Measurements from ENCODE around the gene TNS4. TPM values are rescaled to one million over a fixed set of nuclear protein-coding genes. Genes with fewer than 3 reads are reported as not detected.

Gene TNS4
- total and polyA plus RNA-seq, 7 donors: 0.04 to 0.06 TPM; not detected in 5

DNA sequence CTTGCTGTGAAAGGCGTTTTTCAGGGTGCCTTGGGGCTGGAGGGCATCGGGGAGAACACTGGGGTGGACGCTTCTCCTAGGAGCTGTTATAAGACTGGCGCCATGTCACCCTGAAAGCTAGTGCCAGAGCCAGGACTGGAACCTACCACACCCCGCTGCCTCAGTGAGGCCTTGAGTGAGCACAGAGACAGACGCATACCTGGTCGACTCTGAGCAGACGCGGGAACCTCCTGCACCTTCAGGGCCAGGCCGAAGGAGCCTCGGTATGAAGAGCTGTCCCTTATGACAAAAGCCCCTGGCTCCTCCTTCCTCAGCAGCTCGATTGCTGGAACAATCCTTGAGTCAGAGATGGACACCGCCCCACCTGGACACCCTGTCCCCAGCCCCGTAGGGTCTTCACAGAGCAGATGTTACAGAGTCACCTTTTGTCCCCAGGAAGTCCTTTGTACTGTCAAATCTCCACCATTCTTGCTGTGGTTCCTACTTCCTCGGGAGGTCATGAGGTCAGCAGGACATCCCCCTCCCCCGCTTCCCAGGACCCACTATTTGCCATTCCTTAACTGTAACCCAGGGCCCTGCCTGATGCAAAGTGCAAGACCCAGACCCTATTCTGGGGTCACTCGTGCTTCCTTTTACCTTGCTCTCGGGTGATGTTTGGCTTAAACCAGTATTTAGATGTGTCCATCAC is 17.0 kb downstream of the TNS4 start:
- no peaks in the 10 kb centered on the region for H3K36me3 ChIP-seq (ENCODE audit: insufficient read depth in 1 of 2, low read depth in 1 of 2)
- WGBS, 3 donors: 85 to 88% (median 85%) methylated on average over 18 of the region's 18 CpGs

DNA sequence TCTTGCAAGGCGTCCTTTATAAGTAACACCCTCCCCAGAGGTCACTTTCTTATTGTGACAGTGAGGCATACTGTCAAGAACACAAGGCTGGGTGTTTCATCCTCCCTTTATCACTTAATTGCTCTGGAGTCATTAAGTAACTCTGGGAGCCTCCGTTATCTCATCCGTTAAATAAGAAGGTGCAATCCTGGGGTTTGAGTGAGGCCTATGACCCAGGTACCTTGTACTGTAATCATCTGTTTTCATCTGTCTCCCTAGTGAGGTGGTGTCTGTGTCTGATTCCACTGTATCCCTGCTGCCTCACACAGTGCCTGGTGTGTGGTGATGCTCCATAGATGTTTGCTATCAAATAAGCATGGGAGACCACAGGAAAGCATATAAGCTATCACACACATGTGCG is 17.7 kb downstream of the TNS4 start:
- no peak for ATAC-seq
- 92 to 94% (median 92%) methylated on average over 4 of the region's 4 CpGs for WGBS, 3 donors
- H3K9me3 ChIP-seq: no peaks in the 10 kb centered on the region
- H3K4me1 ChIP-seq: no peaks in the 10 kb centered on the region
- no peaks in the 10 kb centered on the region for H3K36me3 ChIP-seq (ENCODE audit: insufficient read depth in 1 of 2, low read depth in 1 of 2)
- no peak overlapping the region for H3K27ac ChIP-seq
- H3K4me3 ChIP-seq: no peak overlapping the region
- no peaks in the 10 kb centered on the region for H3K27me3 ChIP-seq (ENCODE audit: insufficient read depth in 3 of 3, low read length in 2 of 3)
- no peak for DNase-seq
- intact Hi-C loops (cut with DNase I): no loop called here
- TF ChIP-seq, protein P1, sequence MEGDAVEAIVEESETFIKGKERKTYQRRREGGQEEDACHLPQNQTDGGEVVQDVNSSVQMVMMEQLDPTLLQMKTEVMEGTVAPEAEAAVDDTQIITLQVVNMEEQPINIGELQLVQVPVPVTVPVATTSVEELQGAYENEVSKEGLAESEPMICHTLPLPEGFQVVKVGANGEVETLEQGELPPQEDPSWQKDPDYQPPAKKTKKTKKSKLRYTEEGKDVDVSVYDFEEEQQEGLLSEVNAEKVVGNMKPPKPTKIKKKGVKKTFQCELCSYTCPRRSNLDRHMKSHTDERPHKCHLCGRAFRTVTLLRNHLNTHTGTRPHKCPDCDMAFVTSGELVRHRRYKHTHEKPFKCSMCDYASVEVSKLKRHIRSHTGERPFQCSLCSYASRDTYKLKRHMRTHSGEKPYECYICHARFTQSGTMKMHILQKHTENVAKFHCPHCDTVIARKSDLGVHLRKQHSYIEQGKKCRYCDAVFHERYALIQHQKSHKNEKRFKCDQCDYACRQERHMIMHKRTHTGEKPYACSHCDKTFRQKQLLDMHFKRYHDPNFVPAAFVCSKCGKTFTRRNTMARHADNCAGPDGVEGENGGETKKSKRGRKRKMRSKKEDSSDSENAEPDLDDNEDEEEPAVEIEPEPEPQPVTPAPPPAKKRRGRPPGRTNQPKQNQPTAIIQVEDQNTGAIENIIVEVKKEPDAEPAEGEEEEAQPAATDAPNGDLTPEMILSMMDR (IDR thresholded peaks at IDR 0.05): no peak

More for the DNA sequence above, 17.0 kb downstream of the TNS4 start:
- no peak overlapping the region for H3K4me3 ChIP-seq
- no peaks in the 10 kb centered on the region for H3K27me3 ChIP-seq (ENCODE audit: insufficient read depth in 3 of 3, low read length in 2 of 3)
- H3K9me3 ChIP-seq: no peaks in the 10 kb centered on the region
- intact Hi-C loops (cut with DNase I): no loop called here
- ATAC-seq (no peak), DNase-seq (peak in 1 of 2 donors; percentile 45)
- H3K27ac ChIP-seq: no peak overlapping the region
- TF ChIP-seq, protein P1 (IDR thresholded peaks at IDR 0.05): no peak
- H3K4me1 ChIP-seq: no peaks in the 10 kb centered on the region

DNA sequence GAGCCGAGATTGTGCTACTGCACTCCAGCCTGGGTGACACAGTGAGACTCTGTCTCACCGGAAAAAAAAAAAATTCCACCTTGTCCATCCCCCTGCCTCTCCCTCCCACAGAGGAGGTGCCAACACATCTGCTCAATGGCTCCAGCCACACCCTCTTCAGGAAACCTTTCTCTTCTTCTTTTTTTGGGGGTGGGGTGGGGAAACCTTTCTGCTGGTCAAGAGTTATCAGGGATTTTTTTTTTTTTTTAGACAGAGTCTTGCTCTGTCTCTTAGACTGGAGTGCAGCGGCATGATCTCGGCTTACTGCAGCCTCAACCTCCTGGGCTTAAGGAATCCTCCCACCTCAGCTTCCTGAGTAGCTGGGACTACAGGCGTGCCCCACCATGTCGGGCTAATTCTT is 18.7 kb downstream of the TNS4 start:
- WGBS, 3 donors: 84 to 90% (median 86%) methylated on average over 6 of the region's 6 CpGs

DNA sequence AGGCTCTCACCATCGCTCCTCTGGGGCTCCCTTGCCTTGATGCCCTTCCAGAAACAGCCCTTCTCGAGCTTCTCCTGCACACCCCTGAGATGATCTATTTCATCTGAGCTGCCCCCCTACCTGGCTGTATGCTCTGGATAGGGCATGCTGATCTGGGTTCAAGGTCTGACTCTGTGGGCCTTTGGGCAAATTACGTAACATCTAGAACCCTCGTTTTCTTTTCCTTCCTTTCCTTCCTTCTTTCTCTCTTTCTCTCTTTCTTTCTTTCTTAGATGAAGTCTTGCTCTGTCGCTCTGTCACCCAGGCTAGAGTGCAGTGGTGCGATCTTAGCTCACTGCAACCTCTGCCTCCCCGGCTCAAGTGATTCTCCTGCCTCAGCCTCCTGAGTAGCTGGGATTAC is 20.3 kb downstream of the TNS4 start:
- no peak overlapping the region for H3K27ac ChIP-seq
- TF ChIP-seq, protein P1 (IDR thresholded peaks at IDR 0.05): no peak
- WGBS, 3 donors: 85 to 88% (median 85%) methylated on average over 7 of the region's 7 CpGs
- intact Hi-C loops (cut with DNase I): no loop called here
- H3K4me1 ChIP-seq: no peaks in the 10 kb centered on the region
- no peaks in the 10 kb centered on the region for H3K9me3 ChIP-seq
- no peak for ATAC-seq
- H3K4me3 ChIP-seq: no peak overlapping the region
- no peaks in the 10 kb centered on the region for H3K27me3 ChIP-seq (ENCODE audit: insufficient read depth in 3 of 3, low read length in 2 of 3)
- H3K36me3 ChIP-seq (ENCODE audit: insufficient read depth in 1 of 2, low read depth in 1 of 2): no peaks in the 10 kb centered on the region
- no peak for DNase-seq

More for the DNA sequence above, 18.7 kb downstream of the TNS4 start:
- H3K27ac ChIP-seq: no peak overlapping the region
- TF ChIP-seq, protein P1 (IDR thresholded peaks at IDR 0.05): no peak
- ATAC-seq (no peak), DNase-seq (no peak)
- H3K36me3 ChIP-seq (ENCODE audit: insufficient read depth in 1 of 2, low read depth in 1 of 2): no peaks in the 10 kb centered on the region
- H3K9me3 ChIP-seq: no peaks in the 10 kb centered on the region
- no peak overlapping the region for H3K4me3 ChIP-seq
- no peaks in the 10 kb centered on the region for H3K4me1 ChIP-seq
- intact Hi-C loops (cut with DNase I): no loop called here
- H3K27me3 ChIP-seq (ENCODE audit: insufficient read depth in 3 of 3, low read length in 2 of 3): no peaks in the 10 kb centered on the region
